ENCODE measurements around the gene SUGP2. TPM values are rescaled to one million over a fixed set of nuclear protein-coding genes. Genes with fewer than 3 reads are reported as not detected.

SUGP2 gene
- polyA plus RNA-seq, 1 donor (not counting 4 experiments of a cell fraction or from before 2014, with no cell fraction given), result 51.2 TPM

GRCh38 chr19:19021115-19021514 lies 12.2 kb downstream of the SUGP2 start:
- Histone ChIP-seq H3K27me3 (ENCODE audit: control insufficient read depth, extremely low read depth, insufficient read depth, low read length) (no peaks in the 10 kb centered on the region), H2AFZ (ENCODE audit: control insufficient read depth, low read length) (no peak overlapping the region), H4K20me1 (ENCODE audit: control insufficient read depth, extremely low read depth, insufficient read depth, low read length) (peaks cover 13% of the 10 kb centered on the region), H3K79me2 (ENCODE audit: control insufficient read depth, insufficient read depth, low read length) (peaks cover 69% of the 10 kb centered on the region), H3K9ac (ENCODE audit: control insufficient read depth, extremely low read depth, insufficient read depth, low read length) (no peak overlapping the region), H3K36me3 (ENCODE audit: control insufficient read depth in 2 of 2, extremely low read depth in 1 of 2, insufficient read depth in 2 of 2, low read length in 2 of 2) (peaks cover 35 to 42% of the 10 kb centered on the region in 2 experiments), H3K27ac (ENCODE audit: control insufficient read depth, insufficient read depth, low read length) (no peak overlapping the region), H3K4me1 (ENCODE audit: control insufficient read depth, extremely low read depth, insufficient read depth, low read length) (peaks cover 8% of the 10 kb centered on the region), H3K4me2 (ENCODE audit: control insufficient read depth, extremely low read depth, insufficient read depth, low read depth, low read length) (no peak overlapping the region), H3K9me1 (ENCODE audit: control insufficient read depth, extremely low read depth, insufficient read depth, low read length) (no peaks in the 10 kb centered on the region), H3K4me3 (ENCODE audit: control insufficient read depth in 2 of 3, extremely low read depth in 1 of 3, insufficient read depth in 2 of 3, low read depth in 1 of 3, low read length in 3 of 3) (no peak overlapping the region), H3K9me3 (ENCODE audit: control insufficient read depth, low read depth, low read length) (no peaks in the 10 kb centered on the region)
- dilution Hi-C loops (cut with MboI; ENCODE audit: extremely low pct_ligation_motif_present, low sequenced_read_pairs), result no loop called here
- DNase-seq (ENCODE audit: low read depth, low spot score), result no peak
- FAIRE-seq, result no peak
- no peak for TF ChIP-seq CTCF (optimal IDR thresholded peaks at IDR 0.05 in 1 of 3, IDR thresholded peaks at IDR 0.05 in 1 of 3, conservative IDR thresholded peaks at IDR 0.05 in 1 of 3; ENCODE audit: extremely low read depth in 1 of 3, insufficient read depth in 2 of 3, low read length in 3 of 3)
- TF ChIP-seq EZH2 (IDR thresholded peaks at IDR 0.05; ENCODE audit: low read length), result no peak

- Histone ChIP-seq H3K36me3 (ENCODE audit: control insufficient read depth in 2 of 2, extremely low read depth in 1 of 2, insufficient read depth in 2 of 2, low read length in 2 of 2) (peaks cover 41 to 47% of the 10 kb centered on the region in 2 experiments), H3K9me1 (ENCODE audit: control insufficient read depth, extremely low read depth, insufficient read depth, low read length) (no peaks in the 10 kb centered on the region), H2AFZ (ENCODE audit: control insufficient read depth, low read length) (no peak overlapping the region), H3K9ac (ENCODE audit: control insufficient read depth, extremely low read depth, insufficient read depth, low read length) (no peak overlapping the region), H3K27me3 (ENCODE audit: control insufficient read depth, extremely low read depth, insufficient read depth, low read length) (no peaks in the 10 kb centered on the region), H3K4me2 (ENCODE audit: control insufficient read depth, extremely low read depth, insufficient read depth, low read depth, low read length) (no peak overlapping the region), H4K20me1 (ENCODE audit: control insufficient read depth, extremely low read depth, insufficient read depth, low read length) (no peaks in the 10 kb centered on the region), H3K9me3 (ENCODE audit: control insufficient read depth, low read depth, low read length) (no peaks in the 10 kb centered on the region), H3K27ac (ENCODE audit: control insufficient read depth, insufficient read depth, low read length) (no peak overlapping the region), H3K4me1 (ENCODE audit: control insufficient read depth, extremely low read depth, insufficient read depth, low read length) (no peaks in the 10 kb centered on the region), H3K79me2 (ENCODE audit: control insufficient read depth, insufficient read depth, low read length) (peaks cover 8% of the 10 kb centered on the region), H3K4me3 (ENCODE audit: control insufficient read depth in 2 of 3, extremely low read depth in 1 of 3, insufficient read depth in 2 of 3, low read depth in 1 of 3, low read length in 3 of 3) (no peak overlapping the region)
- FAIRE-seq, result no peak
- dilution Hi-C loops (cut with MboI; ENCODE audit: extremely low pct_ligation_motif_present, low sequenced_read_pairs), result no loop called here
- TF ChIP-seq CTCF (optimal IDR thresholded peaks at IDR 0.05 in 1 of 3, IDR thresholded peaks at IDR 0.05 in 1 of 3, conservative IDR thresholded peaks at IDR 0.05 in 1 of 3; ENCODE audit: extremely low read depth in 1 of 3, insufficient read depth in 2 of 3, low read length in 3 of 3) (no peak), EZH2 (IDR thresholded peaks at IDR 0.05; ENCODE audit: low read length) (no peak)
- DNase-seq (ENCODE audit: low read depth, low spot score), result no peak
These were observed 22.8 kb downstream of the SUGP2 start for GRCh38 chr19:19010551-19010950.

All from keratinocyte (primary cell).